Measurements from ENCODE around the gene SOCS3. TPM values are rescaled to one million over a fixed set of nuclear protein-coding genes. Genes with fewer than 3 reads are reported as not detected.
A peak's percentile ranks its signal among the peaks of the same experiment; 100 is the strongest.

SOCS3 gene
- total RNA-seq, 1 donor from 2014 or later: 13.4 TPM

DNA sequence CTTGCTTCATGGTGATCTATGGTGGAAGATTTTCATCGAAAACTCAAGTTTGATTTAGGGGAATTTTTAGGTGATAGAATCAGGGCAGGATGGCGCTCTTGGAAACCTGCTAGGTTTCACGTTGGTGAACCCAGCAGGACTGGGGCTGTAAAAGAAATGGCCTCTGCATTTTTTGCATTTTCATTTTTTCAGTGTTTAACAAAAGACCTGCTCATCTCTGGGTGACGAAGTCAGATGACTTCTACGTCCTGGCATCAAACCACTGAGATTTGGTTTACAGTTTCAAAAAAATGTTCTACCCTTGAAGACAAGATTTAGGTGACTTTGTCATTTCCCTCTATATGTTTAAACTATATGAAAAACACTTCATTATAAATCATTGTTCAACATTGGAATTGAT lies 20.5 kb upstream of the SOCS3 start:
- Histone ChIP-seq H4K20me1 (ENCODE audit: insufficient read depth, low read length) (peaks cover 22% of the 10 kb centered on the region), H3K27me3 (ENCODE audit: insufficient read depth, low read length) (no peaks in the 10 kb centered on the region), H3K79me2 (ENCODE audit: insufficient read depth, low read length) (peaks cover 63% of the 10 kb centered on the region), H3K9me3 (ENCODE audit: insufficient read depth, low read depth, low read length) (no peaks in the 10 kb centered on the region), H2AFZ (ENCODE audit: low read depth, low read length) (no peak overlapping the region), H3K4me1 (ENCODE audit: insufficient read depth, low read length) (peaks cover 65% of the 10 kb centered on the region), H3K27ac (ENCODE audit: low read depth, low read length) (peak overlapping the region; percentile 97), H3K36me3 (ENCODE audit: insufficient read depth, low read length) (no peaks in the 10 kb centered on the region), H3K4me3 (ENCODE audit: insufficient read depth, low read depth, low read length) (no peak overlapping the region), H3K4me2 (ENCODE audit: low read length) (peak overlapping the region; percentile 97), H3K9ac (ENCODE audit: low read length) (peak overlapping the region; percentile 9)
- peak overlapping the region; percentile 31 for H3K27ac Mint-ChIP-seq (ENCODE audit: unreplicated experiment)
- no peak for TF ChIP-seq EZH2 (IDR thresholded peaks at IDR 0.05; ENCODE audit: insufficient read depth, low read length)
- TF ChIP-seq, protein P1, sequence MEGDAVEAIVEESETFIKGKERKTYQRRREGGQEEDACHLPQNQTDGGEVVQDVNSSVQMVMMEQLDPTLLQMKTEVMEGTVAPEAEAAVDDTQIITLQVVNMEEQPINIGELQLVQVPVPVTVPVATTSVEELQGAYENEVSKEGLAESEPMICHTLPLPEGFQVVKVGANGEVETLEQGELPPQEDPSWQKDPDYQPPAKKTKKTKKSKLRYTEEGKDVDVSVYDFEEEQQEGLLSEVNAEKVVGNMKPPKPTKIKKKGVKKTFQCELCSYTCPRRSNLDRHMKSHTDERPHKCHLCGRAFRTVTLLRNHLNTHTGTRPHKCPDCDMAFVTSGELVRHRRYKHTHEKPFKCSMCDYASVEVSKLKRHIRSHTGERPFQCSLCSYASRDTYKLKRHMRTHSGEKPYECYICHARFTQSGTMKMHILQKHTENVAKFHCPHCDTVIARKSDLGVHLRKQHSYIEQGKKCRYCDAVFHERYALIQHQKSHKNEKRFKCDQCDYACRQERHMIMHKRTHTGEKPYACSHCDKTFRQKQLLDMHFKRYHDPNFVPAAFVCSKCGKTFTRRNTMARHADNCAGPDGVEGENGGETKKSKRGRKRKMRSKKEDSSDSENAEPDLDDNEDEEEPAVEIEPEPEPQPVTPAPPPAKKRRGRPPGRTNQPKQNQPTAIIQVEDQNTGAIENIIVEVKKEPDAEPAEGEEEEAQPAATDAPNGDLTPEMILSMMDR (IDR thresholded peaks at IDR 0.05; ENCODE audit: insufficient read depth, low read depth, low read length): no peak
- peak overlapping the region; percentile 97 for H3K4me3 Mint-ChIP-seq (ENCODE audit: unreplicated experiment)
- H3K36me3 Mint-ChIP-seq (ENCODE audit: low read depth, unreplicated experiment): peaks cover 2% of the 10 kb centered on the region
- no peak for FAIRE-seq
- DNase-seq (ENCODE audit: low read depth): no peak
- peaks cover 54% of the 10 kb centered on the region for H3K4me1 Mint-ChIP-seq (ENCODE audit: low read depth, unreplicated experiment)
- no peaks in the 10 kb centered on the region for H3K27me3 Mint-ChIP-seq (ENCODE audit: low read depth, unreplicated experiment)
- H3K9me3 Mint-ChIP-seq (ENCODE audit: unreplicated experiment): no peaks in the 10 kb centered on the region

- Mint-ChIP-seq H3K4me1 (ENCODE audit: low read depth, unreplicated experiment) (peaks cover 59% of the 10 kb centered on the region), H3K27ac (ENCODE audit: unreplicated experiment) (peak overlapping the region; percentile 95), H3K4me3 (ENCODE audit: unreplicated experiment) (peak overlapping the region; percentile 97), H3K27me3 (ENCODE audit: low read depth, unreplicated experiment) (no peaks in the 10 kb centered on the region), H3K36me3 (ENCODE audit: low read depth, unreplicated experiment) (peaks cover 2% of the 10 kb centered on the region), H3K9me3 (ENCODE audit: unreplicated experiment) (no peaks in the 10 kb centered on the region)
- no peak for FAIRE-seq
- peak overlapping the region; percentile 97 for H3K4me2 ChIP-seq (ENCODE audit: low read length)
- no peaks in the 10 kb centered on the region for H3K9me3 ChIP-seq (ENCODE audit: insufficient read depth, low read depth, low read length)
- H3K27me3 ChIP-seq (ENCODE audit: insufficient read depth, low read length): no peaks in the 10 kb centered on the region
- no peaks in the 10 kb centered on the region for H3K36me3 ChIP-seq (ENCODE audit: insufficient read depth, low read length)
- peak; percentile 80 for DNase-seq (ENCODE audit: low read depth)
- TF ChIP-seq, protein P1 (IDR thresholded peaks at IDR 0.05; ENCODE audit: insufficient read depth, low read depth, low read length): no peak
- TF ChIP-seq EZH2 (IDR thresholded peaks at IDR 0.05; ENCODE audit: insufficient read depth, low read length): no peak
- H3K4me1 ChIP-seq (ENCODE audit: insufficient read depth, low read length): peaks cover 67% of the 10 kb centered on the region
- peak overlapping the region; percentile 98 for H3K9ac ChIP-seq (ENCODE audit: low read length)
- peak overlapping the region; percentile 84 for H2AFZ ChIP-seq (ENCODE audit: low read depth, low read length)
- peaks cover 52% of the 10 kb centered on the region for H3K79me2 ChIP-seq (ENCODE audit: insufficient read depth, low read length)
- peak overlapping the region; percentile 97 for H3K27ac ChIP-seq (ENCODE audit: low read depth, low read length)
- H4K20me1 ChIP-seq (ENCODE audit: insufficient read depth, low read length): peaks cover 16% of the 10 kb centered on the region
- peak overlapping the region; percentile 88 for H3K4me3 ChIP-seq (ENCODE audit: insufficient read depth, low read depth, low read length)
These were observed 19.2 kb upstream of the SOCS3 start for GRCh38 chr17:78379131-78379491.

DNA sequence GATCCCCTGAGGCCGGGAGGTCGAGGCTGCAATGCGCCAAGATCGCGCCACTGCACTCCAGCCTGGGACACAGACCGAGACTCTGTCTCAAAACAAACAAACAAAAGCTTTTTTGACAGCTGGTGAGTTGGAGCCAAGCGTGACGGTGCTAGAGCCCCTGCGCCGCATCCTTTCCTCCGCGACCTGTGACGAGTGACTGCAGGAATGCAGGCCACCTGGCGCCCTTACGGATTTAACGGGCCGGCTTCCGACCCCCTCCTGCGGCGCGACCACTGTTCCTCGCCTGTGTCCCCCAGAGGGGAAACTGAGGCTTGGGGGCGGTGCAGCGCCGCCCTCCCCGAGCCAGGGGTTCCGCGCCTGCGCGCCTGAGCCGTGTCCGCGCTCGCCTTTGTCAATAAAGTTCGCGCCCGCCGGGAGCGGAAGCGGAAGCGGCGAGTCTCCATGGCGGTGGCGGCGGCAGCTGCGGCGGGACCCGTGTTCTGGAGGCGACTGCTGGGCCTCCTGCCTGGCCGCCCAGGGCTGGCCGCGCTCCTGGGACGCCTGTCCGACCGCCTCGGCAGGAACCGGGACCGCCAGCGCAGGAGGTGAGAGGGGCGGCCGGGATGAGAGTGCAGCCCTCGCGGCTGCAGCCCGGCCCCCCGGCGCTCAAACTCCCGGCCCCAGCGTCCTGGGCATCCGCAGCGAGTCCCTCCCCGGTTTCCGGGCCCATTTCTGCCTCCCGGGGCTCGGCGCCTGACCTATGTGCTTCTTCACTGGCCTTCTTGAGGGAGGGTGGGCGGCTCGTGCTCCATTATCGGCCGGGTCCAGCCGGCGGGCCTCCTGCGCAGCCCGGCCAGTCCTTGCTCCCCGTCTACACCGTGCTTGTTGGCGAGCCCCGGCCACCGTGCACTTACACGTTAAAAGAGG lies 18.6 kb upstream of the SOCS3 start, which contains the start of gene PGS1:
PGS1 (plus strand) TSS at position 425 of the 906 bp plus-strand sequence; CDS start at position 442, 17 bp downstream.
- TF ChIP-seq, protein P1 (IDR thresholded peaks at IDR 0.05; ENCODE audit: insufficient read depth, low read depth, low read length): no peak
- TF ChIP-seq EZH2 (IDR thresholded peaks at IDR 0.05; ENCODE audit: insufficient read depth, low read length): no peak
- Histone ChIP-seq H3K9ac (ENCODE audit: low read length) (peak within 1 kb of the TSS; percentile 98), H4K20me1 (ENCODE audit: insufficient read depth, low read length) (peaks cover 16% of the 10 kb centered on the region), H3K27ac (ENCODE audit: low read depth, low read length) (peak within 1 kb of the TSS; percentile 97), H3K4me2 (ENCODE audit: low read length) (peak within 1 kb of the TSS; percentile 97), H3K27me3 (ENCODE audit: insufficient read depth, low read length) (no peaks in the 10 kb centered on the region), H3K36me3 (ENCODE audit: insufficient read depth, low read length) (no peaks in the 10 kb centered on the region), H3K4me1 (ENCODE audit: insufficient read depth, low read length) (peaks cover 62% of the 10 kb centered on the region), H3K79me2 (ENCODE audit: insufficient read depth, low read length) (peaks cover 49% of the 10 kb centered on the region), H3K4me3 (ENCODE audit: insufficient read depth, low read depth, low read length) (peak within 1 kb of the TSS; percentile 88), H2AFZ (ENCODE audit: low read depth, low read length) (peak within 1 kb of the TSS; percentile 84), H3K9me3 (ENCODE audit: insufficient read depth, low read depth, low read length) (no peaks in the 10 kb centered on the region)
- H3K36me3 Mint-ChIP-seq (ENCODE audit: low read depth, unreplicated experiment): peaks cover 2% of the 10 kb centered on the region
- no peaks in the 10 kb centered on the region for H3K27me3 Mint-ChIP-seq (ENCODE audit: low read depth, unreplicated experiment)
- peaks cover 56% of the 10 kb centered on the region for H3K4me1 Mint-ChIP-seq (ENCODE audit: low read depth, unreplicated experiment)
- no peak for FAIRE-seq
- peak within 1 kb of the TSS; percentile 95 for H3K27ac Mint-ChIP-seq (ENCODE audit: unreplicated experiment)
- no peak for DNase-seq (ENCODE audit: low read depth)
- no peaks in the 10 kb centered on the region for H3K9me3 Mint-ChIP-seq (ENCODE audit: unreplicated experiment)
- H3K4me3 Mint-ChIP-seq (ENCODE audit: unreplicated experiment): peak within 1 kb of the TSS; percentile 97

All from astrocyte (in vitro differentiated cells and primary cell).